DMS53 treated with DMSO at 0.1 percent for 48 hours (cell line): ENCODE measurements around the gene ZNG1C.
"Not testable (repeated sequence)": the region's sequence is repeated elsewhere in the genome, so short reads cannot be mapped to it uniquely, and the experiment has no call there.

Experiments used
- DNase-seq: peaks from one replicate; lab custom pipeline; 2025; ENCODE audit not compliant: unreplicated experiment; lab: John Stamatoyannopoulos, UW

The ZNG1C gene

GRCh38 chr9:68342265-68343025 is 100.7 kb downstream of the ZNG1C start:
- not testable (repeated sequence) for DNase-seq

- DNase-seq = not testable (repeated sequence)
Measured at GRCh38 chr9:68343242-68343641, 101.5 kb downstream of the ZNG1C start.

GRCh38 chr9:68343992-68344391 is 102.2 kb downstream of the ZNG1C start:
- not testable (repeated sequence) for DNase-seq
